HFFc6 (cell line): ENCODE measurements around the gene LHX4. TPM values are rescaled to one million over a fixed set of nuclear protein-coding genes. Genes with fewer than 3 reads are reported as not detected.

Experiments used
- DNase-seq: peaks from one replicate; pipeline ENCODE4 v3.0.0-alpha.2; 2018
- H3K27ac Mint-ChIP-seq: 2 replicates; pipeline ENCODE4 v1.8.0; 2020; ENCODE audit warnings: mild to moderate bottlenecking, mixed read lengths
- H3K27me3 Mint-ChIP-seq: 2 replicates; pipeline ENCODE4 v1.8.0; 2021; ENCODE audit warnings: mild to moderate bottlenecking, moderate library complexity, mixed read lengths; ENCODE audit not compliant: insufficient read depth
- H3K36me3 Mint-ChIP-seq: 2 replicates; pipeline ENCODE4 v1.8.0; 2021; ENCODE audit warnings: low read depth, mixed read lengths
- H3K4me1 Mint-ChIP-seq: 2 replicates; pipeline ENCODE4 v1.8.0; 2020; ENCODE audit warnings: low read depth, mixed read lengths
- H3K4me3 Mint-ChIP-seq: 2 replicates; pipeline ENCODE4 v1.8.0; 2020; ENCODE audit warnings: mild to moderate bottlenecking, moderate library complexity, mixed read lengths
- H3K9me3 Mint-ChIP-seq: 2 replicates; pipeline ENCODE4 v1.8.0; 2020; ENCODE audit warnings: mild to moderate bottlenecking, mixed read lengths
- total RNA-seq, 6 experiments: library from RNA; stranded (reverse); fragmentation: NEBNext Ultra II Directional; extraction: Animal tissue kit (Norgen Biotek cat#: 25700); gene quantifications; 2 replicates in 1 of 6; 3 replicates in 5 of 6; pipeline ENCODE4 v1.2.3, GENCODE V29; 2021
- TF ChIP-seq, protein P1 (sequence below): fragments of 200-600 bp; sonication (generic); IDR thresholded peaks from 2 replicates; pipeline ENCODE4 v1.5.0; 2021; ENCODE audit warnings: antibody characterized with exemption, mild to moderate bottlenecking

LHX4 gene
- total RNA-seq, 6 experiments from 2014 or later: 0.28 to 0.71 (median 0.41) TPM

DNA sequence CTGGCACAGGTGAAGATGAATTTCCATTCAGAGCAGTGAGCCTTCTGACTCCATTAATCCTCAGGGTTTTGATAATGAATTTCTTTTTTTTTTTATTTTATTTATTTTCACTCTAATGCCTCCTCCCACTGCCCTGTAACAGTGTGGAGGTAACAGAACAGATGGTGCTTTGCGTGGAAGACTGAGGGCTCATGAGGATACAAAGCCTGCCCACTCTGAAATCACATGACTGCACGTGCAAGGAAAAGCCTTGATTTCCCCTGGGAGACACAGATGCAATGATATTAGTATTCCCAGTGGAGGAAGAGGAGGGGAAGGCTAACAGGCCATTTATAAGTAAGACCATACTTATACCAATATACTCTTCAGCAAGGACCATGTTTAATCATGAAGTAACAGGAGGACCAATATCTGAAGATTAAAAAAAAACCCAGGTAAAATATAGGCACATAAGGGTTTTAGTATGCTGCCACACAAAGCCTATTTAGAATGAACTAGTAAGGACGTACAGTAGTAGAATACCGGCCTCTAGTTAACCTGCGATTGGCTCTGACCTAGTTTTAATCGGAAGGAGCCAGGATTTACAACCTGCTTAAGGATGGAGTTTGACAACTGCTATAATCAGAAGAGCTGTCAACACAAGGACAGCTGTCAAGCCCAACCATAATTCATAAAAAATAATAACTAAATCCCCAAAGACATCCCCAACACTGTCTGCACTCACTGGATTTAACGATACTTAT is 69.6 kb downstream of the LHX4 start:
- no peaks in the 10 kb centered on the region; the same call in 1 of the 2 replicates for H3K36me3 Mint-ChIP-seq
- peaks cover 13% of the 10 kb centered on the region for H3K4me1 Mint-ChIP-seq
- TF ChIP-seq, protein P1, sequence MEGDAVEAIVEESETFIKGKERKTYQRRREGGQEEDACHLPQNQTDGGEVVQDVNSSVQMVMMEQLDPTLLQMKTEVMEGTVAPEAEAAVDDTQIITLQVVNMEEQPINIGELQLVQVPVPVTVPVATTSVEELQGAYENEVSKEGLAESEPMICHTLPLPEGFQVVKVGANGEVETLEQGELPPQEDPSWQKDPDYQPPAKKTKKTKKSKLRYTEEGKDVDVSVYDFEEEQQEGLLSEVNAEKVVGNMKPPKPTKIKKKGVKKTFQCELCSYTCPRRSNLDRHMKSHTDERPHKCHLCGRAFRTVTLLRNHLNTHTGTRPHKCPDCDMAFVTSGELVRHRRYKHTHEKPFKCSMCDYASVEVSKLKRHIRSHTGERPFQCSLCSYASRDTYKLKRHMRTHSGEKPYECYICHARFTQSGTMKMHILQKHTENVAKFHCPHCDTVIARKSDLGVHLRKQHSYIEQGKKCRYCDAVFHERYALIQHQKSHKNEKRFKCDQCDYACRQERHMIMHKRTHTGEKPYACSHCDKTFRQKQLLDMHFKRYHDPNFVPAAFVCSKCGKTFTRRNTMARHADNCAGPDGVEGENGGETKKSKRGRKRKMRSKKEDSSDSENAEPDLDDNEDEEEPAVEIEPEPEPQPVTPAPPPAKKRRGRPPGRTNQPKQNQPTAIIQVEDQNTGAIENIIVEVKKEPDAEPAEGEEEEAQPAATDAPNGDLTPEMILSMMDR: no peak

GRCh38 chr1:180301135-180301742 is 71.2 kb downstream of the LHX4 start:
- peaks cover 13% of the 10 kb centered on the region for H3K4me1 Mint-ChIP-seq
- H3K36me3 Mint-ChIP-seq: no peaks in the 10 kb centered on the region; the same call in 1 of the 2 replicates
- peak overlapping the region; percentile 39 for H3K27ac Mint-ChIP-seq
- H3K4me3 Mint-ChIP-seq: no peak overlapping the region
- H3K9me3 Mint-ChIP-seq: no peaks in the 10 kb centered on the region
- H3K27me3 Mint-ChIP-seq: no peaks in the 10 kb centered on the region
- peak; percentile 28 for DNase-seq
- TF ChIP-seq, protein P1: no peak

More for the DNA sequence above, 69.6 kb downstream of the LHX4 start:
- no peak for DNase-seq
- H3K27me3 Mint-ChIP-seq: no peaks in the 10 kb centered on the region
- H3K9me3 Mint-ChIP-seq: no peaks in the 10 kb centered on the region
- no peak overlapping the region for H3K4me3 Mint-ChIP-seq
- H3K27ac Mint-ChIP-seq: no peak overlapping the region

DNA sequence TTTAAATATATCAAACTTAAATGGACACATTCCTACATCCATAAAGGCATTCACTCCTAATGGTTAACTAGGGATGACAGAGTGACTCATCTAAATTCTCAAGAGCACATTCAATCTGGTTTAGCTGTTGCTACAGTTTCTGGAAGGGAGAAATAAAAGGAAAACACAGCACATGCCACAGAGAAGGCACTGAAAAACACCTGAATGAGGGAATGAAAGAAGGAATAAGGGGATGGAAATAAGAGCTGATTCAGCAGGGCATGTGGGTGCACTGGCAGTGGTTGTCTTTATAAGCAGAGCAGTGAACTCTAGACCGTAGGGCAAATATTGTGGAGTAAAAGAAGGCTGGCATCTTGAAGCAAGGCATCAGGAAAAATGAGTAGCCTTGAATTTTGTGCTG is 79.3 kb downstream of the LHX4 start:
- H3K27ac Mint-ChIP-seq: peak overlapping the region; percentile 93

DNA sequence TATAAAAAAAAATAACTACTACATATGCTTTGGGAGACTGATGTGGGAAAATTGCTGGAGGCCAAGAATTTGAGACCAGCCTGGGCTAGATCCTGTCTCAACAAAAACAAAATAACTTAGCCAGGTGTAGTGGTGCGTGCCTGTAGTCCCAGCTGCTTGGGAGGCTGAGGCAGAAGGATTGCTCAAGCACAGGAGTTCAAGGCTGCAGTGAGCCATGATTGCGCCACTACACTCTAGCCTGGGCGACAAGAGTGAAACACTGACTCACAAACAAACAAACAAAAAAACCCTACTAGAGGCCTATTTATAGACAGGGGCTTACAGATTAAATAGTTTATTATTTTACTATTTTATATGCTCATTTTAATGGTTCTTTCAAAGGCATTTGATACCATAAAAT is 80.0 kb downstream of the LHX4 start:
- Mint-ChIP-seq H3K4me3 (no peak overlapping the region), H3K27me3 (no peaks in the 10 kb centered on the region), H3K36me3 (peaks cover 12% of the 10 kb centered on the region; the same call in 1 of the 2 replicates), H3K9me3 (no peaks in the 10 kb centered on the region; the same call in 1 of the 2 replicates), H3K4me1 (peaks cover 46% of the 10 kb centered on the region), H3K27ac (peak overlapping the region; percentile 93)
- peak; percentile 10 for DNase-seq
- TF ChIP-seq, protein P1: no peak

More for the DNA sequence above, 79.3 kb downstream of the LHX4 start:
- DNase-seq: peak; percentile 70
- H3K4me3 Mint-ChIP-seq: no peak overlapping the region
- H3K9me3 Mint-ChIP-seq: no peaks in the 10 kb centered on the region; the same call in 1 of the 2 replicates
- H3K4me1 Mint-ChIP-seq: peaks cover 46% of the 10 kb centered on the region
- TF ChIP-seq, protein P1: no peak
- peaks cover 12% of the 10 kb centered on the region; the same call in 1 of the 2 replicates for H3K36me3 Mint-ChIP-seq
- no peaks in the 10 kb centered on the region for H3K27me3 Mint-ChIP-seq

- TF ChIP-seq, protein P1: no peak
- peak; percentile 47 for DNase-seq
- no peaks in the 10 kb centered on the region for H3K27me3 Mint-ChIP-seq
- H3K36me3 Mint-ChIP-seq: peaks cover 12% of the 10 kb centered on the region; the same call in 1 of the 2 replicates
- H3K27ac Mint-ChIP-seq: peak overlapping the region; percentile 68
- peak overlapping the region; percentile 45 for H3K4me3 Mint-ChIP-seq
- H3K9me3 Mint-ChIP-seq: no peaks in the 10 kb centered on the region; the same call in 1 of the 2 replicates
- peaks cover 46% of the 10 kb centered on the region for H3K4me1 Mint-ChIP-seq
Observed at GRCh38 chr1:180311011-180311730, 81.1 kb downstream of the LHX4 start.
